Sigmoid colon (tissue), 4 donors: ENCODE data around the gene MYOF.

Experiments
- CTCF ChIP-seq, 4 experiments: fragments of 450-650 bp in 3 of 4; fragments of 200-600 bp in 1 of 4; IDR thresholded peaks; one replicate each; pipeline ENCODE4 v1.5.1; 2016 to 2019; ENCODE audit warnings: antibody characterized with exemption in 4 of 4, mild to moderate bottlenecking in 3 of 4, moderate library complexity in 2 of 4
- EP300 ChIP-seq, 4 donors: sonication (generic); formaldehyde crosslinking; IDR thresholded peaks; one replicate each; pipeline ENCODE4 v1.6.1; 2017; ENCODE audit warnings: antibody characterized with exemption in 4 of 4

GRCh38 chr10:93261089-93261488, 221.0 kb downstream of the MYOF start:
- no peak for TF ChIP-seq EP300 (IDR thresholded peaks at IDR 0.05)
- no peak for TF ChIP-seq CTCF (IDR thresholded peaks at IDR 0.05)
